Measurements from ENCODE around the gene FAF1. TPM values are rescaled to one million over a fixed set of nuclear protein-coding genes. Genes with fewer than 3 reads are reported as not detected.

Gene FAF1
- total and polyA plus RNA-seq, 7 donors: 27.5 to 59.3 (median 53.9) TPM

- no peaks in the 10 kb centered on the region for H3K9me3 ChIP-seq
- no peak overlapping the region for H3K27ac ChIP-seq
- TF ChIP-seq EP300 (IDR thresholded peaks at IDR 0.05): no peak
- no peak for TF ChIP-seq POLR2A (IDR thresholded peaks at IDR 0.05)
- TF ChIP-seq CTCF (IDR thresholded peaks at IDR 0.05): no peak
- no peak for TF ChIP-seq POLR2AphosphoS5 (IDR thresholded peaks at IDR 0.05)
- 93 to 96% methylated on average over 20 of the region's 20 CpGs for WGBS, 2 donors
- H3K4me3 ChIP-seq: no peak overlapping the region
- DNase-seq: no peak
- H3K36me3 ChIP-seq: no peaks in the 10 kb centered on the region
- H3K27me3 ChIP-seq: no peaks in the 10 kb centered on the region
- H3K4me1 ChIP-seq: peaks cover 0 to 9% (median 4%) of the 10 kb centered on the region in 4 donors
- intact Hi-C loops (cut with DNase I): no loop called here
These were observed 113.7 kb downstream of the FAF1 start for GRCh38 chr1:50846224-50846839.

- H3K9me3 ChIP-seq: no peaks in the 10 kb centered on the region
- H3K27me3 ChIP-seq: no peaks in the 10 kb centered on the region
- H3K27ac ChIP-seq: peak overlapping the region in 3 of 4 donors; percentile 12 to 27 (median 18)
- intact Hi-C loops (cut with DNase I): no loop called here
- DNase-seq: no peak
- H3K4me3 ChIP-seq: no peak overlapping the region
- H3K36me3 ChIP-seq: no peaks in the 10 kb centered on the region
- H3K4me1 ChIP-seq: peaks cover 0 to 9% (median 4%) of the 10 kb centered on the region in 4 donors
- no peak for TF ChIP-seq POLR2AphosphoS5 (IDR thresholded peaks at IDR 0.05)
- no peak for TF ChIP-seq POLR2A (IDR thresholded peaks at IDR 0.05)
- TF ChIP-seq EP300 (IDR thresholded peaks at IDR 0.05): no peak
- no peak for TF ChIP-seq CTCF (IDR thresholded peaks at IDR 0.05)
These were observed 118.2 kb downstream of the FAF1 start for GRCh38 chr1:50841791-50842387.

GRCh38 chr1:50836117-50836516 is 124.0 kb downstream of the FAF1 start:
- H3K27me3 ChIP-seq: no peaks in the 10 kb centered on the region
- TF ChIP-seq CTCF (IDR thresholded peaks at IDR 0.05) (no peak), EP300 (IDR thresholded peaks at IDR 0.05) (no peak), POLR2A (IDR thresholded peaks at IDR 0.05) (no peak), POLR2AphosphoS5 (IDR thresholded peaks at IDR 0.05) (no peak)
- no peaks in the 10 kb centered on the region for H3K9me3 ChIP-seq
- no peak for DNase-seq
- intact Hi-C loops (cut with DNase I): no loop called here
- H3K27ac ChIP-seq: no peak overlapping the region
- no peak overlapping the region for H3K4me3 ChIP-seq
- H3K4me1 ChIP-seq: peaks cover 0 to 5% (median 0%) of the 10 kb centered on the region in 4 donors
- no peaks in the 10 kb centered on the region for H3K36me3 ChIP-seq

- H3K27ac ChIP-seq: no peak overlapping the region
- DNase-seq: no peak
- 97% methylated on average over 1 of the region's 1 CpG for WGBS, 2 donors
These were observed 126.9 kb downstream of the FAF1 start for GRCh38 chr1:50833216-50833615.

More at GRCh38 chr1:50833216-50833615, 126.9 kb downstream of the FAF1 start:
- intact Hi-C loops (cut with DNase I): no loop called here
- Histone ChIP-seq H3K27me3 (no peaks in the 10 kb centered on the region), H3K36me3 (no peaks in the 10 kb centered on the region), H3K9me3 (no peaks in the 10 kb centered on the region), H3K4me1 (peaks cover 0 to 18% (median 2%) of the 10 kb centered on the region in 4 donors), H3K4me3 (no peak overlapping the region)
- TF ChIP-seq POLR2A (IDR thresholded peaks at IDR 0.05): no peak
- no peak for TF ChIP-seq POLR2AphosphoS5 (IDR thresholded peaks at IDR 0.05)
- TF ChIP-seq CTCF (IDR thresholded peaks at IDR 0.05): no peak
- no peak for TF ChIP-seq EP300 (IDR thresholded peaks at IDR 0.05)
